ENCODE data around the gene UNC5A.

Gene UNC5A

DNA sequence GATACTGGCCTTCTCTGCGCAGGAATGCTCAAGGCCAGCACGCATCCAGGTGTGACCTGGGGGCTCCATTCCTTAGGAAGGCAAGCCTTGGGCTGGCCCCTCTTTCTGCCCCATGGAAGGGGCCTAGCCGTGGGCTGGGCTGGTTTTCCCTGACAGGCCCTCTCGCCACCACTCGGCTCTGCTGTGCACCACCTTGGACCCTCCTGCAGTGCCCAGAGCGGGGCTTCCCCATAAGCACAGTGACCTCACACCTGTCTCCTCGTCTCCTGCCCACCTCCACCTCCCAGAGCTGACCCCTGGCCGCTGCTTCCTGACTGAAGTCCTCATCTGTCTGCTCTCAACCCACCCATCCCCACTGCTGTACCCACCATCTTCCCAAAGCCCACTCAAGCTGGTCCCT is 21.1 kb downstream of the UNC5A start:
- TF ChIP-seq, protein P1, sequence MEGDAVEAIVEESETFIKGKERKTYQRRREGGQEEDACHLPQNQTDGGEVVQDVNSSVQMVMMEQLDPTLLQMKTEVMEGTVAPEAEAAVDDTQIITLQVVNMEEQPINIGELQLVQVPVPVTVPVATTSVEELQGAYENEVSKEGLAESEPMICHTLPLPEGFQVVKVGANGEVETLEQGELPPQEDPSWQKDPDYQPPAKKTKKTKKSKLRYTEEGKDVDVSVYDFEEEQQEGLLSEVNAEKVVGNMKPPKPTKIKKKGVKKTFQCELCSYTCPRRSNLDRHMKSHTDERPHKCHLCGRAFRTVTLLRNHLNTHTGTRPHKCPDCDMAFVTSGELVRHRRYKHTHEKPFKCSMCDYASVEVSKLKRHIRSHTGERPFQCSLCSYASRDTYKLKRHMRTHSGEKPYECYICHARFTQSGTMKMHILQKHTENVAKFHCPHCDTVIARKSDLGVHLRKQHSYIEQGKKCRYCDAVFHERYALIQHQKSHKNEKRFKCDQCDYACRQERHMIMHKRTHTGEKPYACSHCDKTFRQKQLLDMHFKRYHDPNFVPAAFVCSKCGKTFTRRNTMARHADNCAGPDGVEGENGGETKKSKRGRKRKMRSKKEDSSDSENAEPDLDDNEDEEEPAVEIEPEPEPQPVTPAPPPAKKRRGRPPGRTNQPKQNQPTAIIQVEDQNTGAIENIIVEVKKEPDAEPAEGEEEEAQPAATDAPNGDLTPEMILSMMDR (IDR thresholded peaks at IDR 0.05; ENCODE audit: low read depth, low read length, missing control alignments) = no peak
- no peak for DNase-seq (ENCODE audit: low read depth)
- H3K4me3 ChIP-seq (ENCODE audit: low read depth, low read length) = no peak overlapping the region

DNA sequence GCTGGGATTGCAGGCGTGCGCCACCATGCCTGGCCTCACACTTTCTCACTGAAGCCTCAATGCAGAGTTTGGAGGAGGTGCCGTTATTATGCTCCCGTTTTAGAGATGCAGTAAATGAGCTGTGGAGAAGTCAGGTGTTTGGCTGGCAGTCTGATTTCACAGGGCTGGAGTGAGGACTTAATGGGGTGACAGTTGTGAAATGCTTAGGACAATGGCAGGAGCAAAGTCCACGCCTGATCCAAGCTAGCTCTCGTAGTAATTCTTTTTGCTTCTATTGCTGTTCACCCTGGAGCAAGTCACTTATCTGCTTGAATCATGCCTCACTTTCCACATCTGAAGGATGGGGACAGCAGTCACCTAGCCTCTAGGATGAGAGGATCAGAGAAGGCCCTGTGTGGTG is 21.8 kb downstream of the UNC5A start:
- TF ChIP-seq, protein P1 (IDR thresholded peaks at IDR 0.05; ENCODE audit: low read depth, low read length, missing control alignments) = no peak

DNA sequence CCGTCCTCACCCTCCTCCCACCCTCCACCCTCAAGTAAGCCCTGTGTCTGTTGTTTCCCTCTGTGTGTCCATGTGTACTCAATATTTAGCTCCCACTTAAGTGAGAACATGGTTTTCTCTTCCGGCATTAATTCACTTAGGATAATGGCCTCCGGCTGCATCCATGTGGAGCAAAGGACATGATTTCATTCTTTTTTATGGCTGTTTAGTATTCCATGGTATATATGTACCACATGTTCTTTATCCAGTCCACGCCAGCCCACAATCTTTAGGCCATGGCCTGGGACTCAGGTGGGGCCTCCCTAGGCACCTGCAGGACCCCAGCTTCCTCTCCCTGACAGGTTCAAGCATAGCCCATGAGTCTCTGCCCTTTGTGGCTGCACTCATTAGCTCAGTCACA is 22.9 kb downstream of the UNC5A start:
- TF ChIP-seq, protein P1 (IDR thresholded peaks at IDR 0.05; ENCODE audit: low read depth, low read length, missing control alignments) = no peak
- no peak for DNase-seq (ENCODE audit: low read depth)
- no peak overlapping the region for H3K4me3 ChIP-seq (ENCODE audit: low read depth, low read length)

More for the DNA sequence above, 21.8 kb downstream of the UNC5A start:
- no peak overlapping the region for H3K4me3 ChIP-seq (ENCODE audit: low read depth, low read length)
- DNase-seq (ENCODE audit: low read depth) = no peak

DNA sequence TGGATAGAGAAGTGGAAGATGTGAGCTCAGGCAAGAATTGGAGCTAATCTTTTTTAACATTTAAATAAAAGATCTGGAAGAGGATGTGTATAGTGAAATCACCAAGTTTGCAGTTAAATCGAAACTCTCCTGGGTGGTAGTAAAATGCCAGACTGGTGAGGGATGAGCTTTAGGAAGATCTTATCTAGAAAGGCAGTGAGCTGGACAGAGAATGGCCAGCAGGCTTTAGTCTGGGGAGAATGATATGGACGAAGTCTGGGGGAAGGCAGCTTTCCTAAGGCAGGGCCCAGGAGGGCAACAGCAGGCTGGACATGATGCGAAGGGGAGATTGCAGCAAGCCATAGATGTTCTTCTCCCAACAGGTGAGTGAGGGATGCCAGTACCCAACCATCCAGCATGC is 25.6 kb downstream of the UNC5A start:
- H3K4me3 ChIP-seq (ENCODE audit: low read depth, low read length) = no peak overlapping the region
- no peak for DNase-seq (ENCODE audit: low read depth)
- TF ChIP-seq, protein P1 (IDR thresholded peaks at IDR 0.05; ENCODE audit: low read depth, low read length, missing control alignments) = no peak

DNA sequence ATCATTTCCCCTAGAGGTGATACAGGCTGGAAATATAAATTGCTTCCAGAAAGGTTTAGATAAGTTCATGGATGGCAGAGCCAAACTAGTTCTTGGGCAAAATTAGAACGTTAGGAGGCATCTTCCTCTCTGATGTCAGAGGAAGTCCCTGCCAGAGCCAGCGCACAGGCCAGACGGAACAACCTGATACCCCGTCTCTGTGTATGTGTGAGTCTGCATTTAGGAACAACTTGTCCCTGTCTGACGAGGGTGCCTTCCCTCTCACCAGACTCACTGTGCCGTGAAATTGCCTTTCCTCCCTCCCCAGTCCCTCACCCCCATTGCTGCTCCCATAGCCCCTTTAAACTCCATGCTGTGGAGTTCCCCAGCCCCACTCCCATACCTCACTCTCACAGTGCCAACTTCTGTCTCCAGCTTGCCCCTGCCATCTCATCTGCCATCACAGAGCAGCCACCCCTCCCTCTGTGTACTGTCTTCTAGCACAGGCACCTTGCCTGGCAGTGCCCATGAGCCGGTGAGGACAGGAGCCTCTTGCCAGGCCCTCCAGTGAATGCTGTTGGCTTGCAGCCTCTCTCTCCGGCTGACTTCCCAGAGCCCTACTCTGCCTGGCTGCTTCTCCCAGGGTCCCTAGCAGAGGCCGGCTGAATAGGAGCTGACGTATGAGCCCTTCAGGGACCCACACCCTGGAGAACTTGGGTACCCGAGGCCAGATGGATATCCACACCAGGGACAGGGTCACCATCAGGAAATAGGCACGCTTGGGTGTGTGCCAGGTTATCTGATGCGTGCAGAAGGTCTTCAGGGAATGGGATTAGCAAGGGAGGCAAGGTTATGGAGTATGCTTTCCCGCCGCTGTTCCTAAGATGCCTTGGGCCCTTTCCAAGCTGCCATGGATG is 26.7 kb downstream of the UNC5A start:
- DNase-seq (ENCODE audit: low read depth) = no peak
- TF ChIP-seq, protein P1 (IDR thresholded peaks at IDR 0.05; ENCODE audit: low read depth, low read length, missing control alignments) = no peak
- H3K4me3 ChIP-seq (ENCODE audit: low read depth, low read length) = no peak overlapping the region

DNA sequence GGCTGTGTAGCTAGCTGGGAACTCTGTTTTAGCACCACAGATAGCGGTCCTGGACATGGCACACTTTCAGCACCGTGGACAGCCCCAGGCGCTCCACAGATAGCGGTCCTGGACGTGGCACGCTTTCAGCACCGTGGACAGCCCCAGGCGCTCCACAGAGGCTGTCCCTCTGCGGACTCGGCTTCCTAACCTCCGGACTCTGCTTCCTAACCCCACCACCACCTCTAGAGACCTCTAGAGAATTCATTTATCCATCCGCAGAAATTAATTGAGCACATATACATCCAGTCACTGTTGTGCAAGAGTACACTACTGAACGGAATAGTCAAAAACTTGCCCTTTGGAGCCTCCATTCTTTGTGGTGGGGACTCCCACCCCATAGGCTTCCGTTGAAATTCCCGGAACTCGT is 27.4 kb downstream of the UNC5A start:
- TF ChIP-seq, protein P1 (IDR thresholded peaks at IDR 0.05; ENCODE audit: low read depth, low read length, missing control alignments) = no peak
- DNase-seq (ENCODE audit: low read depth) = no peak
- no peak overlapping the region for H3K4me3 ChIP-seq (ENCODE audit: low read depth, low read length)

DNA sequence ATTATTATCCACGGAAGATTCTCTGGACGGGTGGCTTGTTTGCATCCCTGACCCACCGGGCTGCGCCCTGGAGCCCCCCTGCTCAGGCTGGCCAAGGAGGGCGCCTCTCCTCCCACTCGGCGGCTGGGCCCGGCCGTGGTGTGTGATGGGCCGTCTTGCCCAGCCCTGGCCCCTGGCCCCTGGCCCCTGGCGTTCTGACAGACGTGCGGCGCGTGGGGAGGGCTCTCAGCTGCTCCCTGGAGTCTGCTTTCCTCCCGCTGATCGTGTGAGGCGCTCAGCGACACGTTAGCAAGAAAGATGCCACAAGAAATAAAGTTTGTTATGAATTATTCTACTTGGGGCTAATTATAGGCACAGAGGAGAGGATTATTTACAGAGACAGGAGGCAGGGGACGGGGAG is 33.3 kb downstream of the UNC5A start:
- no peak for DNase-seq (ENCODE audit: low read depth)
- H3K4me3 ChIP-seq (ENCODE audit: low read depth, low read length) = no peak overlapping the region
- TF ChIP-seq, protein P1 (IDR thresholded peaks at IDR 0.05; ENCODE audit: low read depth, low read length, missing control alignments) = no peak
